CD4-positive, alpha-beta memory T cell (primary cell): ENCODE data around the gene MBTPS1. TPM values are rescaled to one million over a fixed set of nuclear protein-coding genes. Genes with fewer than 3 reads are reported as not detected.

Experiments
- CTCF ChIA-PET: fragments of 350-600 bp; sonication (Branson Sonifier 250); formaldehyde crosslinking; loops from one replicate; lab custom pipeline; 2021; ENCODE audit warnings: inconsistent platforms; ENCODE audit not compliant: partially characterized antibody; lab: Charles Lee
- POLR2A ChIA-PET: fragments of 350-600 bp; sonication (Branson Sonifier 250); formaldehyde crosslinking; loops from one replicate; lab custom pipeline; 2021; ENCODE audit not compliant: partially characterized antibody; lab: Charles Lee
- DNase-seq, 5 donors: peaks; one replicate each; pipeline versions ENCODE4 v3.0.0 to v3.0.0-alpha.2; 2020 to 2022; ENCODE audit warnings: mixed read lengths in 1 of 5
- H3K27ac ChIP-seq: one replicate; pipeline ENCODE4 v1.7.0; 2013; ENCODE audit warnings: low read depth, low read length
- H3K27me3 ChIP-seq: 2 replicates; pipeline ENCODE4 v1.7.0; 2013; ENCODE audit warnings: mild to moderate bottlenecking, low read length, moderate library complexity; ENCODE audit not compliant: insufficient read depth
- H3K36me3 ChIP-seq: 2 replicates; pipeline ENCODE4 v1.7.0; 2013; ENCODE audit warnings: mild to moderate bottlenecking, low read length, moderate library complexity; ENCODE audit not compliant: insufficient read depth
- H3K4me1 ChIP-seq: 2 replicates; pipeline ENCODE4 v1.7.0; 2013; ENCODE audit warnings: mild to moderate bottlenecking, low read length, moderate library complexity; ENCODE audit not compliant: insufficient read depth
- H3K4me3 ChIP-seq, 2 donors: one replicate each; pipeline ENCODE4 v1.7.0; 2013; ENCODE audit warnings: low read length in 2 of 2, mild to moderate bottlenecking in 1 of 2
- H3K9me3 ChIP-seq, 2 donors: one replicate each; pipeline ENCODE4 v1.7.0; 2013; ENCODE audit warnings: low read length in 2 of 2, control low read depth in 1 of 2; ENCODE audit not compliant: control insufficient read depth in 1 of 2
- H3K27ac Mint-ChIP-seq, 7 donors: one replicate each; pipeline ENCODE4 v1.8.0; 2020 to 2021; ENCODE audit warnings: mixed read lengths in 7 of 7, mild to moderate bottlenecking in 6 of 7, inconsistent platforms in 3 of 7, moderate library complexity in 3 of 7
- H3K27me3 Mint-ChIP-seq, 2 donors: one replicate each; pipeline ENCODE4 v1.8.0; 2020 to 2021; ENCODE audit warnings: mixed read lengths in 2 of 2
- H3K36me3 Mint-ChIP-seq, 2 donors: one replicate each; pipeline ENCODE4 v1.8.0; 2020 to 2021; ENCODE audit warnings: mixed read lengths in 2 of 2, inconsistent platforms in 1 of 2, mild to moderate bottlenecking in 1 of 2
- H3K4me1 Mint-ChIP-seq, 4 donors: one replicate each; pipeline ENCODE4 v1.8.0; 2020 to 2021; ENCODE audit warnings: mixed read lengths in 4 of 4, mild to moderate bottlenecking in 1 of 4
- H3K4me3 Mint-ChIP-seq, 8 donors: one replicate each; pipeline ENCODE4 v1.8.0; 2020 to 2021; ENCODE audit warnings: mixed read lengths in 8 of 8, mild to moderate bottlenecking in 7 of 8, moderate library complexity in 6 of 8, inconsistent platforms in 3 of 8
- H3K9me3 Mint-ChIP-seq, 8 donors: one replicate each; pipeline ENCODE4 v1.8.0; 2020 to 2021; ENCODE audit warnings: mixed read lengths in 8 of 8, mild to moderate bottlenecking in 5 of 8, inconsistent platforms in 3 of 8, moderate library complexity in 1 of 8
- intact Hi-C: fragments of 100-400 bp; cut with micrococcal nuclease; formaldehyde crosslinking; loops from one replicate; pipeline ENCODE4 v1.15.1; 2023
- polyA plus RNA-seq, 2 donors: library from polyadenylated mRNA; unstranded; fragments of 300-500 nt; fragmentation: Illumina TruSeq; gene quantifications; one replicate each; pipeline ENCODE4 v1.2.3, GENCODE V29; 2021
- total RNA-seq, 2 experiments: library from RNA; stranded (reverse); gene quantifications; one replicate each; pipeline ENCODE4 v1.2.3, GENCODE V29; 2021

The MBTPS1 gene
- total and polyA plus RNA-seq, 4 experiments from 2014 or later: 53.9 to 140 (median 99.1) TPM

DNA sequence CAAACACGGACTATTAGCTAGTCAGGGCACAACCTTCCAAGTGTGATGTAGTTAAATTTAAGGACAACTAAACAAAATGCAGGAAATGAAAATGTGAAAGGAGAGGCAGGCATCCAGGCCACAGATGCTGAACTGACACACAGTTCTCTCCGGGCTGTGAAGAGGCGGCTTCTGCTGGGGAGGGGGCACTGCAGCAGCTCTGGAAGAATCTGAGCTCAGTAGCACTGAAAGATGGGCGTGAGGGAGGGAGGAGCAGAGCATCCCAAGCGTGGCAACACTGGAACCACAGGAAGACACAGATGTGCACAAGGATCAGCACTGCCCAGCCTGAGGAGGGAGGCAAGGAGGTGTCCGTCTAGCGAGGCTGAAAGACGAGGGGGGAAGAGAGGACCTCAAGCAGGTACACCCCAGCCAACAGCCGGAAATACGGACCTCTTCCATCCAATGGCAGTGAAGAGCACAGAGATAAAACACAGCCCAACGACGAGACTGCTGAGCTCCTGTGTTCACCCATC lies 11.4 kb downstream of the MBTPS1 start:
- ChIA-PET CTCF (interaction anchor here (1.2 to 1.3 kb wide), 2 partner anchors 40 to 82 kb away, joined by 3 to 4 read pairs; partner anchors contain the start of gene TAF1C), POLR2A (interaction anchor here (4.7 kb wide), 1 partner anchor 11 kb away, joined by 20 read pairs; the partner anchor contains the start of gene MBTPS1)
- peaks cover 20 to 40% of the 10 kb centered on the region in 2 donors for H3K36me3 Mint-ChIP-seq
- Histone ChIP-seq H3K27me3 (no peaks in the 10 kb centered on the region), H3K27ac (no peak overlapping the region), H3K4me1 (peaks cover 33% of the 10 kb centered on the region), H3K36me3 (peaks cover 27% of the 10 kb centered on the region), H3K4me3 (no peak overlapping the region), H3K9me3 (no peaks in the 10 kb centered on the region)
- H3K9me3 Mint-ChIP-seq: no peaks in the 10 kb centered on the region
- peak overlapping the region in 2 of 8 donors; percentile 8 to 50 for H3K4me3 Mint-ChIP-seq
- intact Hi-C loops: no loop called here
- DNase-seq: no peak
- peak overlapping the region in 5 of 7 donors; percentile 4 to 85 (median 35) for H3K27ac Mint-ChIP-seq
- no peaks in the 10 kb centered on the region for H3K27me3 Mint-ChIP-seq
- peaks cover 44 to 68% (median 55%) of the 10 kb centered on the region in 4 donors for H3K4me1 Mint-ChIP-seq

DNA sequence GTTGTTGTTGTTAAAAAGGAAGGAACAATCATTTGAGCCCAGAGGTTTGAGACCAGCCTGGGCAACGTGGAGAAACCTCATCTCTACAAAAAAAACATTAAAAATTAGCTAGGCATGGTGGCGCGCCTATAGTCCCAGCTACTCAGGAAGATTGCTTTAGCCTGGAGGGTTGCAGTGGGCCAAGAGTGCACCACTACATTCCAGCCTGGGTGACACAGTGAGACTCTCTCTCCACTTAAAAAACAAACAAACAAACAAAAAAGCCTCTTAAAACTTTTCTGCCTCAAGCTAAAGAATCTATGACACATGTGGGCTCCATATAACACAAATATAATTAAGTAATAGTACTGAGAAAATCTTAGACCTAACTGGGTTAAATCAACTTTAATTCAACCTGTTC lies 12.5 kb downstream of the MBTPS1 start:
- ChIA-PET CTCF (interaction anchor here (1.2 kb wide), 1 partner anchor 13 kb away, joined by 4 read pairs; the partner anchor contains the start of gene MBTPS1), POLR2A (interaction anchor here (4.7 kb wide), 1 partner anchor 12 kb away, joined by 20 read pairs; the partner anchor contains the start of gene MBTPS1)
- Mint-ChIP-seq H3K4me3 (no peak overlapping the region), H3K4me1 (peaks cover 37 to 65% (median 51%) of the 10 kb centered on the region in 4 donors), H3K36me3 (peaks cover 20 to 38% of the 10 kb centered on the region in 2 donors), H3K27ac (peak overlapping the region in 3 of 7 donors; percentile 3 to 59 (median 19)), H3K27me3 (no peaks in the 10 kb centered on the region), H3K9me3 (no peaks in the 10 kb centered on the region)
- Histone ChIP-seq H3K27me3 (no peaks in the 10 kb centered on the region), H3K4me3 (no peak overlapping the region), H3K27ac (no peak overlapping the region), H3K9me3 (no peaks in the 10 kb centered on the region), H3K4me1 (peaks cover 31% of the 10 kb centered on the region), H3K36me3 (peaks cover 21% of the 10 kb centered on the region)
- no peak for DNase-seq
- intact Hi-C loops: no loop called here

DNA sequence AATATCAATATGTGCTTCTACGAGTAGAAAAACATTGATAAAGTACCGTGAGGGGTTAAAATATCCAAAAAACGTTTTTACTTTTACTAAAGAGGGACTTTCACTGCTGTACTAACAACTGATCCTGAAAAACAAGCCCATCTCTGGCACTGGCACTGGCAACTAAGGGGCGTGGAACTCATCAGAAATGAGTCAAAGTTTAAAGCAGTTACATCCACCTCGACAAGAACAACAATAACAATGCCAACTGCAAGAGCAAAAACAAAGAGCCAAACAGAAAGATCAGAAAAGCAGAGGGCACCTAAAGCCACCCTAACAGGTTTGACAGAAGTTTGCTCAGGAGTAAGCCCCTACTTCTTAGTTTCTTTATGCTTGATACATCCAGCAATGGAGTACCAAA lies 13.1 kb downstream of the MBTPS1 start:
- intact Hi-C loops: no loop called here
- peaks cover 21% of the 10 kb centered on the region for H3K36me3 ChIP-seq
- Mint-ChIP-seq H3K4me1 (peaks cover 32 to 65% (median 49%) of the 10 kb centered on the region in 4 donors), H3K27ac (peak overlapping the region in 4 of 7 donors; percentile 1 to 38 (median 20)), H3K27me3 (no peaks in the 10 kb centered on the region), H3K4me3 (no peak overlapping the region), H3K36me3 (peaks cover 25 to 38% of the 10 kb centered on the region in 2 donors), H3K9me3 (no peaks in the 10 kb centered on the region)
- CTCF ChIA-PET: interaction anchor here (1.2 kb wide), 1 partner anchor 13 kb away, joined by 4 read pairs; the partner anchor contains the start of gene MBTPS1
- DNase-seq: no peak
- no peak overlapping the region for H3K27ac ChIP-seq
- POLR2A ChIA-PET: interaction anchor here (4.7 kb wide), 1 partner anchor 13 kb away, joined by 20 read pairs; the partner anchor contains the start of gene MBTPS1
- H3K27me3 ChIP-seq: no peaks in the 10 kb centered on the region
- H3K9me3 ChIP-seq: no peaks in the 10 kb centered on the region
- H3K4me1 ChIP-seq: peaks cover 26% of the 10 kb centered on the region
- no peak overlapping the region for H3K4me3 ChIP-seq

DNA sequence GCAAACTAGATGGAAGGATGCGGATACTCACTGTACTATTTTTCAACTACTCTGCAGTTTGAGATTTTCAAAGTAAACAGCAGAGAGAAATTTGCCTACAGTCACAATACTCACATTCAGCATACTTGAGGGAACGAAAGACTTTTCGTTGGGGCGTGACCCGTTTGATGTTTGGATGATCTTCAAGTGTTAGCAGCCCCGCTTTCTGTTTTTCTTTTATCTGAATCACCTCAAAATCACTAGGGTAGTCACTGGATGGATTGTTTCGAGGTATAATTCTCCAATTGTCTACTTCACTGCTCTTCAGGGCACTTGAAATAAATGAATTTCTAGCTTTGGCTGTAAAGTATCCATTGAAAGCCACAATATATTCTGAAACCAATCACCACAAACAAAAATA lies 17.8 kb downstream of the MBTPS1 start:
- Mint-ChIP-seq H3K4me3 (no peak overlapping the region), H3K27me3 (no peaks in the 10 kb centered on the region), H3K36me3 (peaks cover 36 to 55% of the 10 kb centered on the region in 2 donors), H3K4me1 (peaks cover 10 to 38% (median 23%) of the 10 kb centered on the region in 4 donors), H3K27ac (no peak overlapping the region), H3K9me3 (no peaks in the 10 kb centered on the region)
- intact Hi-C loops: no loop called here
- DNase-seq: no peak
- peaks cover 51% of the 10 kb centered on the region for H3K36me3 ChIP-seq
- no peaks in the 10 kb centered on the region for H3K27me3 ChIP-seq
- no peaks in the 10 kb centered on the region for H3K9me3 ChIP-seq
- CTCF ChIA-PET: no interaction called here
- H3K4me1 ChIP-seq: peaks cover 11% of the 10 kb centered on the region
- no peak overlapping the region for H3K4me3 ChIP-seq
- H3K27ac ChIP-seq: no peak overlapping the region
- POLR2A ChIA-PET: interaction anchor here (0.6 kb wide), 1 partner anchor 25 kb away, joined by 3 read pairs; no protein-coding TSS in a partner anchor

DNA sequence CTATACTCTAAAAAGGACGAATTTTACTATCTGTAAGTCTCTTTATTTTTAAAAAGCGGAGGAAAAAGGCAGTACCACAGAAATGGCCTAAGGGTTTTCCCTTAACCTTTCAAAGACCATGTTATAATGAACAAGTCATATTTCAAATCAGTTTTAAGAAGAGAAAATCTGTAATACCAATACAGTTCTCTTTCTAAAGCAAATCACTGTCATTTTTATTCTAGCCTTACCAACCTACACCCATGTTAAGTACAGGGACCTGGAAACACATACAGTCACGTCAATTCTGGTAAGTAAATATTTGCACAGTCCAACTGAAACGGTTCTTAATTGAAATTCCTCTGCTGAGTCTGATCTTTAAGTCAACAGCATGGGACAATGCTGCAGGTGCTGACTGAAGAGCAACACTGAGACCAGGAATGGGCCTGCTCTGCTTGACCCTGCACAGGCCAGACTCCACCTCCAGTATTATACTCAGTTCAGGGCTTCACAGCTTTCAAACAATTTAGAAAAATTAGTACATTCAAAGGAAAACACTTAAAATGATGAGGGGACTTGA lies 20.2 kb downstream of the MBTPS1 start:
- H3K36me3 ChIP-seq: peaks cover 65% of the 10 kb centered on the region
- H3K4me1 ChIP-seq: peaks cover 5% of the 10 kb centered on the region
- Mint-ChIP-seq H3K9me3 (no peaks in the 10 kb centered on the region), H3K4me1 (peaks cover under 1 to 17% (median 8%) of the 10 kb centered on the region in 4 donors), H3K27ac (peak overlapping the region in 1 of 7 donors; percentile 22), H3K36me3 (peaks cover 47 to 73% of the 10 kb centered on the region in 2 donors), H3K27me3 (no peaks in the 10 kb centered on the region), H3K4me3 (no peak overlapping the region)
- intact Hi-C loops: no loop called here
- no peak for DNase-seq
- CTCF ChIA-PET: interaction anchor here (2.1 kb wide), 1 partner anchor 12 kb away, joined by 6 read pairs; no protein-coding TSS in a partner anchor
- H3K27ac ChIP-seq: no peak overlapping the region
- no peaks in the 10 kb centered on the region for H3K9me3 ChIP-seq
- H3K4me3 ChIP-seq: no peak overlapping the region
- no peaks in the 10 kb centered on the region for H3K27me3 ChIP-seq
- POLR2A ChIA-PET: no interaction called here

DNA sequence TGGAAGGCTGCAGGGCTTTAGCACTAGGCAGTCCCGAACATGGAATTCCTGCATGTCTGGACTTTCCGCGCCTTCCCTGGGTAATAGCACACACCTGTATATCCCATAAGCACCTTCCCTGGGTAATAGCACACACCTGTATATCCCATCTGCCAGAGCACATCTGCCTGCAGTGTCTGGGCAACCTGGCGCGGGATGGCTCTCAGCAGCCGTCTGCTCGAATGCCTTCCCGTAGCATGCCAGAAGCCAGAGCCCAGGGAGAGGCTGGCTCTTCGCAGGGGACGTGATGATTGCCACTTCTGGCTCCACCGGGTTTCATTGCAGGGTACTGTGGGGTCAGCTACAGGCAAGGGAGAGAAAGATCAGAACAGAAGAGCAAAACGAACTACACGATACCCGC lies 21.3 kb downstream of the MBTPS1 start:
- Histone ChIP-seq H3K9me3 (no peaks in the 10 kb centered on the region), H3K27ac (no peak overlapping the region), H3K4me3 (no peak overlapping the region), H3K36me3 (peaks cover 64% of the 10 kb centered on the region), H3K27me3 (no peaks in the 10 kb centered on the region), H3K4me1 (peaks cover 5% of the 10 kb centered on the region)
- Mint-ChIP-seq H3K4me1 (peaks cover 0 to 14% (median 7%) of the 10 kb centered on the region in 4 donors), H3K27me3 (no peaks in the 10 kb centered on the region), H3K27ac (peak overlapping the region in 1 of 7 donors; percentile 84), H3K9me3 (no peaks in the 10 kb centered on the region), H3K4me3 (no peak overlapping the region), H3K36me3 (peaks cover 54 to 81% of the 10 kb centered on the region in 2 donors)
- ChIA-PET POLR2A (no interaction called here), CTCF (interaction anchor here (2.1 kb wide), 1 partner anchor 11 kb away, joined by 6 read pairs; no protein-coding TSS in a partner anchor)
- no peak for DNase-seq
- intact Hi-C loops: no loop called here

DNA sequence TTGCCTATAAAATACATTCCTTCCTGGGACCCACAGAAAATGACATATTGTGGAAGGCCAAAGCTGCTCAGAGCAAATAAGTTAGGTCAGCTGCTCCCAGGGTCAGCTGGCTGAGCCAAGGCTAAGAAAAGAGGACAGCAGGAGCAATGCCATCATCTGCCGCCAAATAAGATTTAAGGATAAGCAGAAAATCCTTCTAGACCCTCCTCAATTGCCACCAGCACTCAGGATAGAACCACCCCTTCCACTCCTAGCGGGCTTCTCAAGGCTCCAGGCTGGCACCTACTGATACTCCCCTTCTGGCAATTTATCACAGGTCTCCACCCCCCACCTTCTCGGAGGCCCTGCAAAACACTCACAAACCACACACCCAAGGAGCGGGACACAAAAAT lies 22.9 kb downstream of the MBTPS1 start:
- Mint-ChIP-seq H3K27me3 (no peaks in the 10 kb centered on the region), H3K36me3 (peaks cover 64 to 86% of the 10 kb centered on the region in 2 donors), H3K4me3 (no peak overlapping the region), H3K4me1 (peaks cover 4 to 10% (median 9%) of the 10 kb centered on the region in 4 donors), H3K27ac (peak overlapping the region in 1 of 7 donors; percentile 35), H3K9me3 (no peaks in the 10 kb centered on the region)
- CTCF ChIA-PET: no interaction called here
- H3K4me1 ChIP-seq: peaks cover 6% of the 10 kb centered on the region
- H3K27me3 ChIP-seq: no peaks in the 10 kb centered on the region
- peaks cover 77% of the 10 kb centered on the region for H3K36me3 ChIP-seq
- intact Hi-C loops: no loop called here
- no peak overlapping the region for H3K27ac ChIP-seq
- no peaks in the 10 kb centered on the region for H3K9me3 ChIP-seq
- POLR2A ChIA-PET: no interaction called here
- no peak overlapping the region for H3K4me3 ChIP-seq
- no peak for DNase-seq
